OCI-LY3 (cell line): ENCODE results near the gene AMACR.

Experiments
- EZH2phosphoT487 ChIP-seq: fragments of 200-600 bp; shearing (Covaris generic); IDR thresholded peaks from 2 replicates; pipeline ENCODE4 v1.6.1; 2018; ENCODE audit warnings: antibody characterized with exemption, mixed run types, low read depth
- TF ChIP-seq, protein P1 (sequence below): fragments of 200-600, 300-600 bp; sonication (generic); IDR thresholded peaks from 2 replicates; pipeline ENCODE4 v1.5.1; 2014; ENCODE audit warnings: antibody characterized with exemption, low read length, low read depth

DNA sequence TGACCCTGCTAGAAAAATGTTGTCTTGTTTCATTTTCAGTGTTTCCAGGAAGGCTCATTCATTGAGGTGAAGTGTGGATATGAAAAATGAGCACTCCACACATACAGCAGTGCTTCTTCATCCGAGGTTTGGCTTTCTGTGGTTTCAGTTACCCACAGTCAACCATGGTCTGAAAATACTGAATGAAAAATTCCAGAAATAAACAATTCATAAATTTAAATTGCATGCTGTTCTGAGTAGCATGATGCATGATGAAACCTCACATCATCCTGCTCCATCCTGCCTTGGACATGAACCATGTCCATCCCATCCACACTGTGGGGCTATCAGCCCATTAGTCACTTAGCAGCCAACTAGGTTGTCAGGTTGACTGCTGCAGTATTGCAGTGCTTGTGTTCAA lies 13.0 kb downstream of the AMACR start:
- TF ChIP-seq, protein P1, sequence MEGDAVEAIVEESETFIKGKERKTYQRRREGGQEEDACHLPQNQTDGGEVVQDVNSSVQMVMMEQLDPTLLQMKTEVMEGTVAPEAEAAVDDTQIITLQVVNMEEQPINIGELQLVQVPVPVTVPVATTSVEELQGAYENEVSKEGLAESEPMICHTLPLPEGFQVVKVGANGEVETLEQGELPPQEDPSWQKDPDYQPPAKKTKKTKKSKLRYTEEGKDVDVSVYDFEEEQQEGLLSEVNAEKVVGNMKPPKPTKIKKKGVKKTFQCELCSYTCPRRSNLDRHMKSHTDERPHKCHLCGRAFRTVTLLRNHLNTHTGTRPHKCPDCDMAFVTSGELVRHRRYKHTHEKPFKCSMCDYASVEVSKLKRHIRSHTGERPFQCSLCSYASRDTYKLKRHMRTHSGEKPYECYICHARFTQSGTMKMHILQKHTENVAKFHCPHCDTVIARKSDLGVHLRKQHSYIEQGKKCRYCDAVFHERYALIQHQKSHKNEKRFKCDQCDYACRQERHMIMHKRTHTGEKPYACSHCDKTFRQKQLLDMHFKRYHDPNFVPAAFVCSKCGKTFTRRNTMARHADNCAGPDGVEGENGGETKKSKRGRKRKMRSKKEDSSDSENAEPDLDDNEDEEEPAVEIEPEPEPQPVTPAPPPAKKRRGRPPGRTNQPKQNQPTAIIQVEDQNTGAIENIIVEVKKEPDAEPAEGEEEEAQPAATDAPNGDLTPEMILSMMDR, result no peak
- no peak for TF ChIP-seq EZH2phosphoT487
